GM21786 (cell line): ENCODE data around the gene RASEF.
A peak's percentile ranks its signal among the peaks of the same experiment; 100 is the strongest.
"Not testable (repeated sequence)": the region's sequence is repeated elsewhere in the genome, so short reads cannot be mapped to it uniquely, and the experiment has no call there.

Experiments used
- ATAC-seq: cut with Tn5 transposase; IDR thresholded peaks from one replicate; pipeline ENCODE4 v1.9.1; 2021; ENCODE audit not compliant: unreplicated experiment

Gene RASEF

DNA sequence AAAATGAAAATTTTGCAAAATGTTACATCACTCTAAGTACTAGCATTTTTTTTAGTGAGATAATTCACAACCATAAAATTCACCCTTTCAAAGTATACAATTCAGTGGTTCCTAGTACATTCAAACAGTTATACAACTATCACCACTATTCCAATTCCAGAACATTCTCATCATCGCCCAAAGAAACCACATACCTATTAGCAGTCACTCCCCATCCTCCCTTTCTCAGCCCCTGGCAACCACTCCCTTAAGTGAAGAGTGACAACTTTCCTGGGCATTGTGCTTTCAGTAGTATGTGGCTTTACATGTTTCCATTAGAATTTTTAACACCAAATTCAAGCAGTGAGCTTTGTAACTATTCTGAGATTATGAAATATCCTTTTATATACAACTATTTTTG is 81.4 kb downstream of the RASEF start:
- ATAC-seq: no peak

- no peak for ATAC-seq
These were observed 87.8 kb downstream of the RASEF start for GRCh38 chr9:82975176-82975575.

DNA sequence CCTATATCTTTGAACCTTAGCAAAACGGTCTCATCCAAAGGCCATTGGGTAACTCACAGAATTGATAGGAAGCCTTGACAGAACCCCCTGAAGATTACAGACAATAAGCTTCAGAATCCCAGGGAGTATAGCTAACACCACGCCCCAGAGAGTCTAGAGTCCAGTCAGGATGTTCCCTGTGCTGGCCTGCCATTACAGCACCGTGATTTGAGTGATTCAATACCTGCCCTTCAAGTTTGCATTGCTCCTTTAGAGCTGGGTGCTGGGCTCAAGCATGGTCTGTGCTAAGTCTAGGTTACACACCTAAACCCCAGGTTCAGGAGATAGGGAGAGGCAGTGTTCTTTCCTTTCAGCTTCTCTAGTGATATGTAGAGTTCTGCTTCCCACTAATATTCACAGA is 90.5 kb downstream of the RASEF start:
- ATAC-seq: no peak

- ATAC-seq: no peak
These were observed 92.6 kb downstream of the RASEF start for GRCh38 chr9:82970359-82970758.

GRCh38 chr9:82969291-82969690 is 93.7 kb downstream of the RASEF start:
- no peak for ATAC-seq

- no peak for ATAC-seq
These were observed 94.1 kb downstream of the RASEF start for GRCh38 chr9:82968816-82969215.

DNA sequence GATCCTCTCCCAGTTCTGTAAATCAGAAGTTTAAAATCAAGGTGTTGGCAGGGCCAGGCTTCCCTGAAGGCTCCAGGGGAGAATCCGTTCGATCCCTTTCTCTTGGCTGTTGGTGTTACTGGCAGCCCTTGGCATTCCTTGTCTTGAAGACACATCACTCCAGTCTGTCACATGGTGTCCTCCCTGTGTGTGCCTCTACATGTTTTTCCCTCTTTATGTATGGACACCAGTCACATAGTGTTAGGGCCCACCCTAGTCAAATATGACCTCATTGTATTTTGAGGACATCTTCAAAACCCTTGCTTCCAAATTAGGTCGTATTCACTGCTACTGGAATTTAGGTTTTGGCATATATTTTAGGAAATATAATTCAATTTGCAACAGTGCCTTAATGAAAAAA is 94.6 kb downstream of the RASEF start:
- no peak for ATAC-seq

- ATAC-seq: peak; percentile 99
These were observed 101.3 kb downstream of the RASEF start for GRCh38 chr9:82961504-82962125.

DNA sequence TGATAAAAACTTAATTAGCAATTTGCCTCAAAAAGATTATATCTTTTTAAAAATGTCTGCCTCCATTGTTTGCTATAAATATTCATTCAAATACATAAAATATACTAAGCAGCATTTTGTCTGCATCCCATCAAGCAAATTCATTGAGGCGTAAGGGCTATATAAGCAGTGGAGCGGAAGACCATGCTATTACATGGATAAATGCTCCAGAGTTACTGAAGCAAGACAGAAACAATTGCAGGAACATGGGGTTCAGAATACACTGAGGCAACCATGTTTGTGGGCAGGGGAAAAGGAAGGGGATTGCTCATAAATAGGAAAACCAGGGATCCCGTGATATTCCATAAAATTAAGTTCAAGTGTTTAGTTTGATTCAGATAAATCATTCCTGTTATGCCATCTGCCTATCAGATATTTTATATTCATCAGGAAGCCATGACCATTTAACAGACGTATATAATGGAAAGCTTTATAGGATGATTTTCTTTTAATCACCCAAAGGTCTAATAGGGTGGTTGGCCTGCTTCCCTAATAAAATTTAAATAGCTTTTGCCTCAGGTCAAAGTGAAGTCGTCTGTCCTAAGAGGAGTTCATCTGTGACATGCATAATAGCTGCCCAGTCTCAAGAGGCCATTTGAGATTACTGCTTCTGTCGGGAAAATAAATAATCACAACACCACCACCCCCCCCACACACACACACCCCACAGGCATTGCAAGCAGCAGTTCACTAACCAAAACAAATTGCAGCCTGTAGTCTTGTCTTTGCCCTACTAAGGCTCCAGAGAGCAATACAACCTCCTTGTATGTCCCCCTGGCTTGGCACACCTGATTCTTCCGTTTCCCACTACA is 105.2 kb downstream of the RASEF start:
- no peak for ATAC-seq

DNA sequence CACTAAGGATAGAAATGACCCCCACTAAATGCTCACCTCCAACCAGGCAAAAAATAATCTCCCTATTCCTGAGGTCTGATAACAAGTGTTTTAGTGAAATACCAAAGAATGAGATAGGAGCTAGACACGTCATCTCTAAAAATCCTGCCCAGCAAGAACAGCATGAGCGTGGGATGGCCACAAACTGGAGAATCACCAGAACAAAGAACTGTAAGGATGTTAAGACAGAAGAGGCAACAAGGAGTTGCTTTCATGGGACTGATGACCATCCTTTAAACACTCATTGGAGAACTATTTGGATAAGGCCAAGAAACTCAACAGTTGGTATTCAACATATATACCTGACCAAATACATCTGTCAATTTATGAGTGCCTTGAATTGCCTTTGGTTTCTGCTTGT is 113.7 kb downstream of the RASEF start:
- no peak for ATAC-seq

DNA sequence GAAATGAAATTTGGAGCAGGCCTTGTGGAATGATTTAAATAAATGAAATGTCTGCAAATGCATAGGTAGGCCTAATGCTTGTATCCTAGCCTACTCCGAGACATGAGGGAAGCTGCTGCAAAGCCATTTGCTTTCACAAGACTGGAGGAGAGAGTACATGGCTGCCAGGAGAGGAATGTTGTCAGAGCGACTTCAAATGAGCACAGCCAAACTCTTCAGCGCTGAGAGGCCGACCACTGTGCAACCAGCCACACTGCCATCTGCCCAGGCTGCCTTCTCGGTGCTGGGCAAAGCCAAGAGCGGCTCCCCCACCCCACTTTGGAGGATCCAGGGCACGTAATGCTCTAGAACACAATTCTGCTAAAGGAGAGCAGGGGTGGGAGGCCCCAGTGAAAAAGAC is 122.6 kb downstream of the RASEF start:
- ATAC-seq: no peak

GRCh38 chr9:82939451-82939850 is 123.5 kb downstream of the RASEF start:
- no peak for ATAC-seq

DNA sequence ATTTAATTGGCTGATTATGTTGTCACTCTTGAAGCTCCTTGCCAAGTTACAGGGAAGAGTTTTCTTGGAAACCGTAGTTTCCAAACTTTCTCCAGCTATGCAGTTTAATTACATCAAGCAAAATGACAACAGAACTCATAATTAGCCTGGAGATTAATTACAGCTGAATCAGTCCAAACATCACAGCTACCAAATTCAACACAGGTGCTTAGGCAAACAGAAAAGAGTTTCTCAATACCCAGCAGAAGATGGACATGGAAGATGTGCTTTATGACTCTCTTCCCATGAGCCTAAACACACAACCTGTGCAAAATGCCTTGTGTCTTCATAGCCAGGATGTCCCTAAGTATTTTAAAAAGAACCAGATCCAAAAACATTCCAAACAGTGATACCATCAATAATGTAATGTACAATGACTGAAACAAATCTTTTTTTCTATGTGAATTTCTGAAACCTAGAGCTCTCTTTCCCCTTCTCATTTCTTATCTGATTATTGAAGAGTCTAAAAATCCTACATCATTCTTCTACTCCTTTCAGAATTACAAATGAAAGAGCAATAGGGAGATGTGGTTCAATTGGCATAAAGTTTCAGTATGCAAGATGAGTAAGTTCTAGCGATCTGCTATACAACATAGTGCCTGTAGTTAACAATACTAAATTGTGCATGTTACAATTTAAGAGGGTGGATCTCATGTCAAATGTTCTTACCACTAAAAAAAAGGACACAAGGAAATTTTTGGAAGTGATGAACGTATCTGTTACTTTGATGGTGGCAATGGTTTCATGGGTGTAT is 124.3 kb downstream of the RASEF start:
- ATAC-seq: no peak

DNA sequence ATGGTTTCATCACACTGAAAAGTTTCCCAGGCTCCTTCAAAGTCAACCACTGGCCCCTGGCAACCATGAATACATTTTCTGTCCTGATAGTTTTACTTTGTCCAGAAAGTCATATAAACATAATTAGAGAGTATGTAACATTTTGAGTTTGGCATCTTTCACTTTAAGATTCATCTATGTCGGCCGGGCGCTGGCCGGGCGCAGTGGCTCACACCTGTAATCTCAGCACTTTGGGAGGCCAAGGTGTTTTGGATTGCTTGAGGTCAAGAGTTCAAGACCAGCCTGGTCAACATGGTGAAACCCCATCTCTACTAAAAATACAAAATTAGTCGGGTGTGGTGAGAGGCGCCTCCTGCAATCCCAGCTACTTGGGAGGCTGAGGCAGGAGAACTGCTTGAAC is 126.4 kb downstream of the RASEF start:
- ATAC-seq: not testable (repeated sequence)

DNA sequence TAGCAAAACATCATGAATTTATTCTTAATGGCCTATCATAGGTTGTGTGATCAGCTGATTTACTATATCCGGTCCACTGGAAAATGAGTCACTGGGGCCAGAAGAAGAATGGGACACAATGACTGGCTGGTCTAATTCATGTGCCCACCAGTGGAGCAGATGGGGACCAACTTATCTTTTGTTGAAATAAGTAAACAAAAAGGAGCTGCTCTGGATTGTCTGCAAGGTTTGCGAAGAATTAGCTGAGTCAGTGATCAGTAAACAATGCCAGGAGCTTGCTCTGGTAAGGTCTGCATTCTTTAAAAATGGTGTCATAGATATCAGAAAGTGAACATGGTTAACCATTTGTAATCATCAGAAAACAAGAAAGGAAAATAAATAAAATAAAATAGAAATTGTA is 128.0 kb downstream of the RASEF start:
- no peak for ATAC-seq

DNA sequence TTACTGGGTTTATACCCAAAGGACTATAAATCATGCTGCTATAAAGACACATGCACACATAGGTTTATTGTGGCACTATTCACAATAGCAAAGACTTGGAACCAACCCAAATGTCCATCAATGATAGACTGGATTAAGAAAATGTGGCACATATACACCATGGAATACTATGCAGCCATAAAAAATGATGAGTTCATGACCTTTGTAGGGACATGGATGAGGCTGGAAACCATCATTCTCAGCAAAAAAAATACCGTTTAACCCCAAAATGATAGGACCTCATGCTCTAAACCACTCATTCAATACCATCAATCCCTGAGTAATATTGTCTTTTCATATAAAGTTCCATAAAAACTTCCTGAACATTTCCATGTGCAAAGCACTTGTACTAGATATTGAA is 128.9 kb downstream of the RASEF start:
- ATAC-seq: not testable (repeated sequence)

GRCh38 chr9:82930116-82930515 is 132.8 kb downstream of the RASEF start:
- ATAC-seq: no peak
